GM12874 (cell line): ENCODE data around the gene CPE.

ENCODE experiments used
- TF ChIP-seq, protein P1 (sequence below): IDR thresholded peaks from 2 replicates; pipeline ENCODE4 v1.5.1; 2011; ENCODE audit warnings: low read depth, mild to moderate bottlenecking, control low read depth, low read length, moderate library complexity; ENCODE audit not compliant: insufficient read depth

The CPE gene

DNA sequence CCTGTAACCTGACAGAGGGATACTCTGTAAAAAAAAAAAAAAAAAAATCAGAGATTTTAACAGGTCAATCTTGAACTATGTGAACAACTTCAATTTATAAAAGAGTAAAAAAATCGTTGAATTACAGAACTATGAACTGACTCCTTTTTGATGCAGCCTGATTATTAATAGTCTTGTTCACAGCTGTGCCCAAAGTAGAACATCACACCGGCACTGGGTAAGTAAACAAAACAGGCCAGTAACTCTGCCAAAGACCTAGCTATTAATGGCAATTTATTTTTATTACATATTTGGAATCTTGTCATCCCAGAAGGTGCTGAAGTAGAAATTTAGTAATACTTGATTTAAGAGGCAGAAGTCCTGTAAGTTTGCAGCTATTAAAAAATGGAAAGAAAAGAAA lies 31.4 kb downstream of the CPE start:
- TF ChIP-seq, protein P1, sequence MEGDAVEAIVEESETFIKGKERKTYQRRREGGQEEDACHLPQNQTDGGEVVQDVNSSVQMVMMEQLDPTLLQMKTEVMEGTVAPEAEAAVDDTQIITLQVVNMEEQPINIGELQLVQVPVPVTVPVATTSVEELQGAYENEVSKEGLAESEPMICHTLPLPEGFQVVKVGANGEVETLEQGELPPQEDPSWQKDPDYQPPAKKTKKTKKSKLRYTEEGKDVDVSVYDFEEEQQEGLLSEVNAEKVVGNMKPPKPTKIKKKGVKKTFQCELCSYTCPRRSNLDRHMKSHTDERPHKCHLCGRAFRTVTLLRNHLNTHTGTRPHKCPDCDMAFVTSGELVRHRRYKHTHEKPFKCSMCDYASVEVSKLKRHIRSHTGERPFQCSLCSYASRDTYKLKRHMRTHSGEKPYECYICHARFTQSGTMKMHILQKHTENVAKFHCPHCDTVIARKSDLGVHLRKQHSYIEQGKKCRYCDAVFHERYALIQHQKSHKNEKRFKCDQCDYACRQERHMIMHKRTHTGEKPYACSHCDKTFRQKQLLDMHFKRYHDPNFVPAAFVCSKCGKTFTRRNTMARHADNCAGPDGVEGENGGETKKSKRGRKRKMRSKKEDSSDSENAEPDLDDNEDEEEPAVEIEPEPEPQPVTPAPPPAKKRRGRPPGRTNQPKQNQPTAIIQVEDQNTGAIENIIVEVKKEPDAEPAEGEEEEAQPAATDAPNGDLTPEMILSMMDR: no peak

DNA sequence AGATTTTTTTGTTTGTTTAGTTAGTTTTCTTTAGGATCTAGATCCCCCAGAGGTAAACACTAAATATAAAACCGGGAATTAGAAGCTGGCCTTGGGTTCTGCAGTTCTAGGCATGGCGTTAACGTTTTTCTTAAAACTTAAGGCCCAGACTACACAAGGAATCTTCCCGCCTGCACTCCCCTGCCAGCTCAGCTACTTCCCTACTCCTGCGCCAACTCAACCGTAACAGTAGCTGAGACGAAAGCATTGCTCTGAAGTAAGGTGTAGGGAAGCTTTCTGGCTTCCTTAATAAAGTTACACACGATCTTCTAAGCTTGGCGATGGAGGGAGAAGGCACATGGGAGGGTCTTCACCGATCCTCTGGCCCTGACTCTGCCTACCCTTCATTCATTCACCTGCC lies 37.1 kb downstream of the CPE start:
- TF ChIP-seq, protein P1: no peak

DNA sequence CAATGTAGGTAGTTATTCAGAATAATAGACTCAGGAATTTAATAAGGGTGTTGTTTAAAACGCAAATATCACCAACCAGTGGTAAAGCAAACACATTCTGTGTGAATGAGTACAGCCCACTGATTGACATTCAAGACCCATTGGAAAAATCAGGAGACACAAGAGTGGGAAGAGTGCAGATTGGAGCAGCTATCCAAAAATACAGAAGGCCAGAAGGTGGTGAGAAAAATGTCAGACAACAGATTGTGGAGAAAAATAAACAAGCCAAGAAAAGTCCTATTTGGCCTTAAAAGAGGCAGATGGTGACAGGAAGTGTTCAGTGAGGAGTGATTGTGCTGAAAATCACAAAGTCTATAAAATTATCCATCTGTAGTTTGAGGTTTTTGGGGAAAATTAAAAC lies 39.3 kb downstream of the CPE start:
- TF ChIP-seq, protein P1: no peak

DNA sequence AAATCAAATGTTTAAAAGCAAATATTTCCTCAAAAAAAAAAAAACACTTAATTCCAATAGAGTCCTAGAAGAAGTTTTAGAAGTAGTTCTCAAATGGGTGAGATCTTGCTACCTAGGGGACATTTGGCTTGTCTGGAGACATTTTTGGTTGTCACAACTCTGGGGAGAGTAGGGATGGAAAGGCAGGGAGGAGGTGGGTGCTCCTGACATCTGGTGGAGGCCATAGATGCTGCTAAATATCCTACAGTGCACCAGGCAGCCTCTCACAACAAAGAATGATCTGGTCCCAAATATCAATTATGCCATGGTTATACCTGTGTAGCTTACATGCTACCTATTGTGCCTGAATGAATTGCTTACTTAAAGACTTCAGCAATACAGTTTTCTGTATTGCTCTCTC lies 46.8 kb downstream of the CPE start:
- TF ChIP-seq, protein P1: no peak

DNA sequence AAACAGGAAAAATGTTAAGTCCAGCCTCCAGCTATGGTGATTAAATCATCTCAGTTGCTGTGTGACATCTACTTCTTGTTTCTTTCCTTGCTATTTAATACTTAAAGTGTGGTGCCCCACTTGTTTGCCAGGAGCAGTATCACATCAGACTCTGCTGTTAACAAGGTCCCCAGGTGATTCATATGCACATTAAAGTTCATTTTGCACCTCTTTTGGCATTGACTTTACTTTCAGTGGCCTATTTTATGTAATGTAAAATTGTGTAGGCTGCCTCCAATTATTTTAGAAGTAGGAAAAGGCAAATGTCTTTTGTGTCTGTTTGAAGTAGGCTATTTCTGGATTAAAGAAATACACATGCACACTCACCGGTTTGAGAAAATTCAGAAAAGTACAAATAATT lies 47.5 kb downstream of the CPE start:
- TF ChIP-seq, protein P1: no peak

DNA sequence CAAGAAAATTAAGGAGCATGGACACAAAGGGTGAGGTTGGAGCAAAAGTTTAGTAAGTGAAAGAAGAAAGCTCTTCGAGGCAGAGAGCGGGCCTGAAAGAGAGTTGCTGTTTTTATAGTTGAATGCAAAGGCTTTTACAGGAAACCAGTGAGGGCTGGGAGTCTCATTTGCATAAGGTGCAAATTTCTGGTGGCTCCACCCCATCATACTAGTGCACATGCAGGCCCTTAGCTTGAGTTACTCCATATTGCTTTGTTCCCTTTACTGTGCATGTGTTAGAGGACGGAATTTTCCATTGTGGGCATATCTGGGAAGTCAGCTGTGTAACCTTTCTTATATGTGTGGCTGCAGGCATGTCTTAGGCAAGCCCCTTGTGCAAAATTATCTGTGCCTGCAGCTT lies 48.0 kb downstream of the CPE start:
- TF ChIP-seq, protein P1: no peak

DNA sequence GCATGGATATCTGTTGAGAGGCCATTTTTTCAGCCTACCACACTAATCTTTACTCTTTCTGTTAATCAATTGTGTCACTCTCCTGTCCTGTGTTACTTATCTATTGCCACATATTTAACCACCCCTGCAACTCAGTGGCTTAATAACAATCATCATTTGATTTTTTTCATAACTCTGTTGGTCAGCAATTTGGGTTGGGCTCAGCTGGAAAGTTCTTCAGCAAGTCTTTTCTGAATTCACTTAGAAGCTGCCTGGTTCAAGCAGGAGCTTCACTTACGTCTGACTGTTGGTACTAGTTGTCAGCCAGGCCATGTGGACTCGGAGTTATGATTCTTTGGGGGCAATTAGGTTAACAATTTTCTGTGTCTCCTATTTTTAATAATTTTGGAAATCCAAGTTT lies 50.1 kb downstream of the CPE start:
- TF ChIP-seq, protein P1: no peak

DNA sequence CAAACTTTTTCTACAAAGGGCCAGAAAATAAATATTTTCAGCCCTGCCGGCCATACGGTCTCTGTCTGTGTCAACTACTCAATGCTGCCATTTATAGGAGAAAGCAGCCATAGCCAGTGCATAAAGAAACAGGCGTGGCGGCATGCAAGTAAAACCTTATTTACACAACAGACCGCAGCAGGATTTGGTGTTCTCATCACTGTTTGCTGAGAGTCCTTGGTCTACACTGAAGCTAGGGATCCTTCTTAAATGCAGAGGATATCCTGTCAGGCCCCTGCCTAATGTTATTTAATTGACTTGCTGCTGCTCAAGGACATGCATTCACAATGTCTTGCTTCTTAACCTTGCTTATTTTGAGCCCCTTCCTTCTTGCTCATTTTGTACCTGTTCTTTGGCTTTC lies 54.7 kb downstream of the CPE start:
- TF ChIP-seq, protein P1: no peak
